Measurements from ENCODE around the gene CAMK2D.

Gene CAMK2D

GRCh38 chr4:113674251-113674650 lies 87.3 kb downstream of the CAMK2D start:
- DNase-seq (ENCODE audit: low spot score): no peak
- TF ChIP-seq CTCF (IDR thresholded peaks at IDR 0.05; ENCODE audit: extremely low read depth, missing control alignments): no peak

GRCh38 chr4:113673450-113673849 lies 88.1 kb downstream of the CAMK2D start:
- no peak for TF ChIP-seq CTCF (IDR thresholded peaks at IDR 0.05; ENCODE audit: extremely low read depth, missing control alignments)
- DNase-seq (ENCODE audit: low spot score): peak; percentile 5

- no peak for TF ChIP-seq CTCF (IDR thresholded peaks at IDR 0.05; ENCODE audit: extremely low read depth, missing control alignments)
- DNase-seq (ENCODE audit: low spot score): no peak
Observed at GRCh38 chr4:113666386-113667114, 95.0 kb downstream of the CAMK2D start.

- DNase-seq (ENCODE audit: low spot score): no peak
- no peak for TF ChIP-seq CTCF (IDR thresholded peaks at IDR 0.05; ENCODE audit: extremely low read depth, missing control alignments)
Observed at GRCh38 chr4:113665036-113665435, 96.5 kb downstream of the CAMK2D start.

GRCh38 chr4:113662581-113662980 lies 99.0 kb downstream of the CAMK2D start:
- no peak for DNase-seq (ENCODE audit: low spot score)
- TF ChIP-seq CTCF (IDR thresholded peaks at IDR 0.05; ENCODE audit: extremely low read depth, missing control alignments): no peak

GRCh38 chr4:113659127-113659526 lies 102.4 kb downstream of the CAMK2D start:
- no peak for TF ChIP-seq CTCF (IDR thresholded peaks at IDR 0.05; ENCODE audit: extremely low read depth, missing control alignments)
- no peak for DNase-seq (ENCODE audit: low spot score)

GRCh38 chr4:113657586-113658233 lies 103.8 kb downstream of the CAMK2D start:
- no peak for DNase-seq (ENCODE audit: low spot score)

More at GRCh38 chr4:113657586-113658233, 103.8 kb downstream of the CAMK2D start:
- TF ChIP-seq CTCF (IDR thresholded peaks at IDR 0.05; ENCODE audit: extremely low read depth, missing control alignments): no peak
